Endothelial cell of umbilical vein (primary cell): Measurements from ENCODE around the gene ASPHD2. TPM values are rescaled to one million over a fixed set of nuclear protein-coding genes. Genes with fewer than 3 reads are reported as not detected.

Source experiments
- BruUV-seq: library from RNA; stranded (reverse); fragments of 400-500 nt; replicated peaks from 2 replicates; lab custom pipeline; 2021; lab: Mats Ljungman, UMichigan
- CTCF ChIA-PET: fragments of 300-600, 350-600 bp; sonication (Branson Sonifier 250); formaldehyde crosslinking; loops from one replicate; lab custom pipeline; 2021; ENCODE audit warnings: antibody characterized with exemption, inconsistent platforms; lab: Charles Lee
- POLR2A ChIA-PET: fragments of 300-600, 350-600 bp; sonication (Branson Sonifier 250); formaldehyde crosslinking; loops from one replicate; lab custom pipeline; 2021; ENCODE audit warnings: antibody characterized with exemption, inconsistent platforms; lab: Charles Lee
- DNase-seq: peaks from one replicate; pipeline ENCODE4 v3.0.0-alpha.2; 2011; ENCODE audit warnings: low read depth, low spot score
- FAIRE-seq: peaks from 2 replicates; lab custom pipeline; 2011; peaks lifted over from hg19 to GRCh38; lab: Jason Lieb, UNC
- H2AFZ ChIP-seq: 2 replicates; pipeline ENCODE4 v1.6.0; 2012; ENCODE audit warnings: low read depth, low read length, control low read depth, inconsistent platforms
- H3K27ac ChIP-seq: 2 replicates; pipeline ENCODE4 v1.5.1; 2011; ENCODE audit warnings: low read depth, mild to moderate bottlenecking, control low read depth, low read length, moderate library complexity; ENCODE audit not compliant: insufficient read depth
- H3K27me3 ChIP-seq, 2 experiments: 2 replicates each; pipeline versions ENCODE4 v1.6.0 to v1.6.1; 2011; ENCODE audit warnings: low read length in 2 of 2, mixed read lengths in 1 of 2; ENCODE audit not compliant: control insufficient read depth in 2 of 2, insufficient read depth in 2 of 2
- H3K36me3 ChIP-seq, 2 experiments: 2 replicates in 1 of 2; 3 replicates in 1 of 2; pipeline ENCODE4 v1.5.1; 2011; ENCODE audit warnings: low read length in 2 of 2, mild to moderate bottlenecking in 1 of 2, moderate library complexity in 1 of 2; ENCODE audit not compliant: control insufficient read depth in 2 of 2, insufficient read depth in 2 of 2; ENCODE audit errors: extremely low read depth in 1 of 2
- H3K4me1 ChIP-seq: 3 replicates; pipeline ENCODE4 v1.5.1; 2011; ENCODE audit warnings: mild to moderate bottlenecking, low read length; ENCODE audit not compliant: control insufficient read depth, insufficient read depth; ENCODE audit errors: extremely low read depth
- H3K4me2 ChIP-seq: 2 replicates; pipeline ENCODE4 v1.6.1; 2011; ENCODE audit warnings: low read length, control low read depth, mixed read lengths; ENCODE audit not compliant: insufficient read depth
- H3K4me3 ChIP-seq, 3 experiments: fragments of 200-600 bp in 1 of 3; sonication (generic), shearing (Covaris generic) in 1 of 3; replicated peaks in 1 of 3; 2 replicates each; pipeline ENCODE4 v1.5.1; 2011 to 2016; ENCODE audit warnings: control low read depth in 3 of 3, low read length in 3 of 3, mild to moderate bottlenecking in 2 of 3, inconsistent platforms in 1 of 3, low read depth in 1 of 3, moderate library complexity in 1 of 3; ENCODE audit not compliant: insufficient read depth in 1 of 3
- H3K79me2 ChIP-seq: 2 replicates; pipeline ENCODE4 v1.6.0; 2012; ENCODE audit warnings: low read length, inconsistent platforms; ENCODE audit not compliant: control insufficient read depth, insufficient read depth
- H3K9ac ChIP-seq: replicated peaks from 2 replicates; pipeline ENCODE3; 2011; ENCODE audit warnings: low read length, control low read depth; ENCODE audit not compliant: insufficient read depth; ENCODE audit errors: extremely low read depth
- H3K9me1 ChIP-seq: replicated peaks from 3 replicates; pipeline ENCODE4 v1.6.0; 2011; ENCODE audit warnings: mild to moderate bottlenecking, low read length; ENCODE audit not compliant: control insufficient read depth, insufficient read depth; ENCODE audit errors: extremely low read depth
- H3K9me3 ChIP-seq: replicated peaks from 2 replicates; pipeline ENCODE4 v1.5.1; 2012; ENCODE audit warnings: low read length, inconsistent platforms; ENCODE audit not compliant: control insufficient read depth, insufficient read depth
- H4K20me1 ChIP-seq: replicated peaks from 2 replicates; pipeline ENCODE3; 2011; ENCODE audit warnings: mild to moderate bottlenecking, low read length; ENCODE audit not compliant: control insufficient read depth, insufficient read depth; ENCODE audit errors: extremely low read depth
- CTCF ChIP-seq, 2 donors: IDR thresholded peaks; 1 replicate in 1 of 2; 2 replicates in 1 of 2; pipeline ENCODE4 v1.5.1; 2011; ENCODE audit warnings: low read length in 2 of 2, mild to moderate bottlenecking in 2 of 2, moderate library complexity in 2 of 2, control low read depth in 1 of 2, inconsistent platforms in 1 of 2, low read depth in 1 of 2; ENCODE audit not compliant: insufficient read depth in 1 of 2; ENCODE audit errors: extremely low read depth in 1 of 2
- EZH2 ChIP-seq: IDR thresholded peaks from 2 replicates; pipeline ENCODE4 v1.6.1; 2012; ENCODE audit warnings: borderline replicate concordance, low read depth, mild to moderate bottlenecking, moderate library complexity, low read length, inconsistent platforms; ENCODE audit not compliant: severe bottlenecking
- FOS ChIP-seq: IDR thresholded peaks from 2 replicates; pipeline ENCODE4 v1.6.1; 2011; ENCODE audit warnings: mild to moderate bottlenecking, low read length, moderate library complexity, borderline replicate concordance; ENCODE audit not compliant: insufficient read depth
- GATA2 ChIP-seq: IDR thresholded peaks from 2 replicates; pipeline ENCODE4 v1.7.0; 2011; ENCODE audit warnings: low read depth, mild to moderate bottlenecking, moderate library complexity, mixed read lengths, low read length; ENCODE audit not compliant: insufficient read length, insufficient read depth
- JUN ChIP-seq: IDR thresholded peaks from 2 replicates; pipeline ENCODE4 v1.6.1; 2011; ENCODE audit warnings: borderline replicate concordance, low read depth; ENCODE audit not compliant: insufficient read length, insufficient read depth
- MAX ChIP-seq: IDR thresholded peaks from 2 replicates; pipeline ENCODE4 v1.6.1; 2011; ENCODE audit not compliant: insufficient read depth, insufficient read length
- MYC ChIP-seq: IDR thresholded peaks from one replicate; pipeline ENCODE4 v1.6.1; 2011; ENCODE audit warnings: mild to moderate bottlenecking, low read depth, low read length
- POLR2A ChIP-seq: IDR thresholded peaks from 2 replicates; pipeline ENCODE4 v1.6.1; 2012; ENCODE audit warnings: low read depth, mild to moderate bottlenecking, control low read depth, low read length
- POLR2AphosphoS5 ChIP-seq: IDR thresholded peaks from 2 replicates; pipeline ENCODE4 v1.6.1; 2012; ENCODE audit warnings: low read depth, mild to moderate bottlenecking, control low read depth, low read length, moderate library complexity; ENCODE audit not compliant: insufficient read depth
- dilution Hi-C: fragments of 300-500 bp; cut with MboI; formaldehyde crosslinking; loops from one replicate; pipeline ENCODE4 v1.15.0; 2019; ENCODE audit warnings: low sequenced_read_pairs; ENCODE audit not compliant: extremely low pct_ligation_motif_present
- intact Hi-C: fragments of 100-400 bp; cut with micrococcal nuclease; formaldehyde crosslinking; loops from one replicate; pipeline ENCODE4 v1.10.0; 2022
- polyA plus RNA-seq, 4 experiments: library from polyadenylated mRNA; depleted of rRNA in 3 of 4; stranded (reverse) in 3 of 4; unstranded in 1 of 4; fragments of >200 nt; gene quantifications; 2 replicates each; pipeline versions ENCODE4 v1.2.1 to v1.2.3, GENCODE V29; 2011 to 2012; ENCODE audit warnings: missing spikeins in 1 of 4
- total RNA-seq: library from RNA; stranded (reverse); gene quantifications from 2 replicates; pipeline ENCODE4 v1.2.3, GENCODE V29; 2021

The ASPHD2 gene
- total and polyA plus RNA-seq, 2 donors (not counting 3 experiments of a cell fraction or from before 2014, with no cell fraction given): 4.8 to 5.5 TPM

GRCh38 chr22:26393929-26394328, 35.1 kb upstream of the ASPHD2 start:
- CTCF ChIA-PET: interaction anchor here (6.6 kb wide), 1 partner anchor 68 kb away, joined by 76 read pairs; no protein-coding TSS in a partner anchor
- intact Hi-C loops: no loop called here

More at GRCh38 chr22:26393929-26394328, 35.1 kb upstream of the ASPHD2 start:
- H3K36me3 ChIP-seq: no peaks in the 10 kb centered on the region
- no peak overlapping the region for H3K9ac ChIP-seq
- H3K4me1 ChIP-seq: no peaks in the 10 kb centered on the region
- H3K4me2 ChIP-seq: no peak overlapping the region
- BruUV-seq: no TSS peak
- no peak overlapping the region for H2AFZ ChIP-seq
- TF ChIP-seq EZH2 (no peak), POLR2AphosphoS5 (no peak), FOS (no peak), POLR2A (no peak), CTCF (IDR thresholded peaks at IDR 0.05; ENCODE audit: extremely low read depth in 1 of 2, insufficient read depth in 1 of 2, low read depth in 1 of 2, low read length in 2 of 2) (no peak), GATA2 (no peak), MAX (no peak), MYC (no peak), JUN (no peak)
- dilution Hi-C loops: no loop called here
- POLR2A ChIA-PET: no interaction called here
- H3K4me3 ChIP-seq: no peak overlapping the region
- FAIRE-seq (no peak), DNase-seq (no peak)
- peaks cover 2 to 4% of the 10 kb centered on the region in 2 experiments for H3K27me3 ChIP-seq
- H3K79me2 ChIP-seq: no peaks in the 10 kb centered on the region
- no peak overlapping the region for H3K27ac ChIP-seq
- no peaks in the 10 kb centered on the region for H4K20me1 ChIP-seq
- no peaks in the 10 kb centered on the region for H3K9me1 ChIP-seq
- H3K9me3 ChIP-seq: no peaks in the 10 kb centered on the region
